CD4-positive, alpha-beta T cell treated with Interferon alpha-2 for 1 hour (primary cell): ENCODE results near the gene NR2E3.
"Not testable (repeated sequence)": the region's sequence is repeated elsewhere in the genome, so short reads cannot be mapped to it uniquely, and the experiment has no call there.

ENCODE experiments used
- DNase-seq, 2 donors: peaks; one replicate each; pipeline ENCODE4 v3.0.0-alpha.2; 2020 to 2022

NR2E3 gene

GRCh38 chr15:71820127-71820526 lies 9.8 kb downstream of the NR2E3 start:
- DNase-seq = no peak

GRCh38 chr15:71821547-71822129 lies 11.3 kb downstream of the NR2E3 start:
- no peak for DNase-seq

GRCh38 chr15:71822890-71823630 lies 12.7 kb downstream of the NR2E3 start:
- no peak for DNase-seq

GRCh38 chr15:71823801-71824200 lies 13.4 kb downstream of the NR2E3 start:
- DNase-seq = no peak

- DNase-seq = no peak
These were observed 14.8 kb downstream of the NR2E3 start for GRCh38 chr15:71825021-71825730.

GRCh38 chr15:71826196-71826595 lies 15.8 kb downstream of the NR2E3 start:
- DNase-seq = no peak

GRCh38 chr15:71830981-71831380 lies 20.6 kb downstream of the NR2E3 start:
- no peak for DNase-seq

GRCh38 chr15:71841563-71841962 lies 31.2 kb downstream of the NR2E3 start:
- DNase-seq = no peak

- no peak for DNase-seq
These were observed 34.6 kb downstream of the NR2E3 start for GRCh38 chr15:71844916-71845315.

GRCh38 chr15:71853543-71853942 lies 43.2 kb downstream of the NR2E3 start:
- DNase-seq = no peak

- not testable (repeated sequence) for DNase-seq
These were observed 47.9 kb downstream of the NR2E3 start for GRCh38 chr15:71858232-71858631.
